NCI-H510A treated with DMSO at 0.1 percent for 48 hours (cell line): Measurements from ENCODE around the gene ADAM33.

Experiments used
- DNase-seq: peaks from one replicate; lab custom pipeline; 2025; lab: John Stamatoyannopoulos, UW

Gene ADAM33, protein sequence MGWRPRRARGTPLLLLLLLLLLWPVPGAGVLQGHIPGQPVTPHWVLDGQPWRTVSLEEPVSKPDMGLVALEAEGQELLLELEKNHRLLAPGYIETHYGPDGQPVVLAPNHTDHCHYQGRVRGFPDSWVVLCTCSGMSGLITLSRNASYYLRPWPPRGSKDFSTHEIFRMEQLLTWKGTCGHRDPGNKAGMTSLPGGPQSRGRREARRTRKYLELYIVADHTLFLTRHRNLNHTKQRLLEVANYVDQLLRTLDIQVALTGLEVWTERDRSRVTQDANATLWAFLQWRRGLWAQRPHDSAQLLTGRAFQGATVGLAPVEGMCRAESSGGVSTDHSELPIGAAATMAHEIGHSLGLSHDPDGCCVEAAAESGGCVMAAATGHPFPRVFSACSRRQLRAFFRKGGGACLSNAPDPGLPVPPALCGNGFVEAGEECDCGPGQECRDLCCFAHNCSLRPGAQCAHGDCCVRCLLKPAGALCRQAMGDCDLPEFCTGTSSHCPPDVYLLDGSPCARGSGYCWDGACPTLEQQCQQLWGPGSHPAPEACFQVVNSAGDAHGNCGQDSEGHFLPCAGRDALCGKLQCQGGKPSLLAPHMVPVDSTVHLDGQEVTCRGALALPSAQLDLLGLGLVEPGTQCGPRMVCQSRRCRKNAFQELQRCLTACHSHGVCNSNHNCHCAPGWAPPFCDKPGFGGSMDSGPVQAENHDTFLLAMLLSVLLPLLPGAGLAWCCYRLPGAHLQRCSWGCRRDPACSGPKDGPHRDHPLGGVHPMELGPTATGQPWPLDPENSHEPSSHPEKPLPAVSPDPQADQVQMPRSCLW

GRCh38 chr20:3681931-3682781 lies at the start of gene ADAM33:
ADAM33 (minus strand) TSS chr20:3682010; CDS start chr20:3682004, 6 bp downstream.
- no peak for DNase-seq

DNA sequence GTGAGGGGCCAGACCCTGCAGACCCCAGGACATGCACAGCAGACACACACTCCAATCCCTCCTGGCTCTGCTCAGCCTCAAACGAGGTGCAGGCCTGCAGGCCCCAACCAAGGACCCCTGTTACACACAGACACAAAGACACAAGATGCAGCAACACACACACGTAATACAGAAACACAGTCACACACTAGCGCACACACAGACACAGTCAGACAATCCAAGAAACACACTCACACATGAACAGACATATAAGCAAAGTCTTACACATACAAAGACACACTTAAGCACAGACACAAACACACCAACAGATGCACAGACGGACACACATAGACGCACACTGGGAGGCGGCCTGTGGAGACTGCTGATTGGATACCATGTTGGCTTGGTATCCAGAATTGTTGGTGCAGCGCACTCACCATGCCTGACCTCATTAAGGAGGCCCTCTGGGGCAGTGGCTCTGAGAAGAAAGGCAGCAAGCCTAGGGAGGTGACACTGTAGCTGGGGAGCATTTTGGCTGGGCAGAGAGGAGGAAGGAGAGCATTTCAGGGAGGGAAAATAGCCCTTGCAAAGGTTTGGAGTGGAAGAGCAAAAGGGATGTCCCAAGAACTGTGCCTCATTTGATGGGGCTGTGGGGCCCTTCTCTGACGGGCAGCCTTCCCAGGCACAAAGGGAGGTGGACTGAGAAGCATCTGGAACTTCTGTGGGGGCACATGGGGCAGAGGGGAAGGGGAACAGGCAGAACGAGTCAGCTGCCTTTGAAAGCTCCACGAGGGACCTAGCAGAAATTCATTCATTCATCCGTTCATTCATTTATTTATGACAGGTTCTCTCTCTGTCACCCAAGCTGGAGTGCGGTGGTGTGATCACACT lies 49.2 kb upstream of the ADAM33 start:
- DNase-seq = no peak

- no peak for DNase-seq
Observed at GRCh38 chr20:3729811-3730540, 48.2 kb upstream of the ADAM33 start.

- DNase-seq = no peak
Observed at GRCh38 chr20:3729378-3729777, 47.6 kb upstream of the ADAM33 start.

DNA sequence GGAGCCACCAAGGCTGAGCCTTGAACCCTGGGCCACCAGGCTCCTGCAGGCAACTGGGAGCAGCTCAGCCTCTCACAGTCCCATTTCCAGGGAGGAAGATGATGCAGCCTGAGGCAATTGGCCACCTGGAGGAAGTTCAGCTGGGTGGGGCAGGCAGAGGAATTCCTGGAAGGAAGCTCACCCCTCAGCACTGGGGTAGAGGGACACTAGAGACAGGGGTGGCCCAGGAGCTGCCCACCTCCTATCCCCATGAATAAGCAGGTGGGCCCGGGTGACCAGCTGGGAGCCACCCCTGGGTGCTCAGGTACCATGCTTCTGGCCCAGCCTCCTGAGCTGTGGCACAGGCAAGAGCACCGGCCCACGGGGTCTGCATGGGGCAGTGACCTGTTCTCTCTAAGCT lies 47.1 kb upstream of the ADAM33 start:
- no peak for DNase-seq

DNA sequence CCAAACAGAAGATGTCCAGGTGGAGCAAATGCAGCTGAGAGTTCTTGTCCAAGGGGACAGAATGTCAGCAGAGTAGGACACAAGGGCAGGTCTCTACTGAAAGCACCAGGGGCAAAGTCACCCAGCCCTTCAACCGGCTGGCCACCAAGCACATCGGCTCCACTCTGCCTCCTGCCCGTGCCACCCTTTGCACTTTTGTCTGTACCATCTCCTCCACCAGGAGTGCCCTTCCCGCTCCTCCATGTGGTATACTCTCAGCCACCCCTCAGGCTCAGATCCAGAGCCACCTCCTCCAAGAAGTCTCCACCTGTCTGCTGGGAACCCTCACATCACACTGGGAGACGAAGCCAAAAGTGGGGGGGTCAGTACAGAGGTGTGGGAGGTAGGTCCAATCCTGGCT lies 46.5 kb upstream of the ADAM33 start:
- DNase-seq = no peak

GRCh38 chr20:3727401-3728021 lies 45.7 kb upstream of the ADAM33 start:
- DNase-seq = no peak

- DNase-seq = no peak
Observed at GRCh38 chr20:3724356-3724755, 42.5 kb upstream of the ADAM33 start.

GRCh38 chr20:3723284-3723683 lies 41.5 kb upstream of the ADAM33 start:
- no peak for DNase-seq

GRCh38 chr20:3721912-3722311 lies 40.1 kb upstream of the ADAM33 start:
- DNase-seq = no peak

DNA sequence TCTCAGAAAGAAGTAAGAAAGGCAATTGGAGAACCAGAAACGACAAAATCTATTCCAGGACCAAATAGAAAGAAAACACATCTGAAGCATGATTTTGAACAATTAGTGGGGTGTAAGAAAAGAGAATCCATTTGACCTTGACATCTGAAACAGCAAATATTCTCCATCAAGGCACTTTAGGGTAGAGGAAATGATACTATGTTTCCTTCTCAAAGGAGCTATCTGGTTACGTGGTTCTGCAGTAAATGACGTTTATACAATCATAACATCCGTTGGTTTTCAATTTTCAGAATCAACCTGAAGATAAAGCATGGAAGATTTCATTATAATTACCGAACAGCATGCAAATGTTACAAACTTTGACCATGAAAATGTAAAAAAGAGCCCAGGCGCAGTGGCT lies 38.8 kb upstream of the ADAM33 start:
- DNase-seq = no peak

DNA sequence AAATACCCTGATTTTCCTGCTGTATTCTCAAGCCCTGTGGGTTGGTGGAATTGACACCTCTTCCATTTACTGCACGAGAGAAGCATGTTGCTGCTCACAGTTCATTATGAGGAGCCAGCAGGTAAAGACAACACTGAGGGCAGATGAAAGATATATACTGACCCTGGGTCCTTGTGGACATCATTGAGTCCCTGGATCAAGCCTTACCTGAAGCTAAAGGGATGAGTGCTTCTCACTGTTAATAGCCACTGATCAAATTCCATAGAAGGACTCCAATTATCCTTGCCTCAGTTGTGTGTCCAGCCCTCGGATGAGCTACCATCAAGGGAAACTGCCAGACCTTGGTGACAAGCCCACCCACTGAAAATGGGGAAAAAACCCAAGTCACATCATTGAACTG lies 38.3 kb upstream of the ADAM33 start:
- DNase-seq = no peak

DNA sequence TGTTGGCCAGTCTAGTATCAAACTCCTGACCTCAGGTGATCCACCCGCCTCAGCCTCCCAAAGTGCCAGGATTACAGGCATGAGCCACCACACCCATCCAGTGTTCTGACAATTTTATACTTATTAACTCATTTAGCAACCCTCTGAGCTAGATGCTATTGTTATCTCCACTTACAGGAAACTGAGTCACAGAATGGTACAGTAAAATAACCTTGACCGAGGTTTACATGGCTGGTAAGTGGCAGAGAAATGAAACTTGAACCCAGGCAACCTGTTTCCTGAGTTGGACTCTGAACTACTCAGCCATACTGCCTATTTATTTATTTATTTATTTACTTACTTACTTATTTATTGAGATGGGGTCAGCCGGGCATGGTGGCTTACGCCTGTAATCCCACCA lies 37.2 kb upstream of the ADAM33 start:
- DNase-seq = no peak

GRCh38 chr20:3716195-3716834 lies 34.5 kb upstream of the ADAM33 start:
- peak; percentile 46 for DNase-seq

DNA sequence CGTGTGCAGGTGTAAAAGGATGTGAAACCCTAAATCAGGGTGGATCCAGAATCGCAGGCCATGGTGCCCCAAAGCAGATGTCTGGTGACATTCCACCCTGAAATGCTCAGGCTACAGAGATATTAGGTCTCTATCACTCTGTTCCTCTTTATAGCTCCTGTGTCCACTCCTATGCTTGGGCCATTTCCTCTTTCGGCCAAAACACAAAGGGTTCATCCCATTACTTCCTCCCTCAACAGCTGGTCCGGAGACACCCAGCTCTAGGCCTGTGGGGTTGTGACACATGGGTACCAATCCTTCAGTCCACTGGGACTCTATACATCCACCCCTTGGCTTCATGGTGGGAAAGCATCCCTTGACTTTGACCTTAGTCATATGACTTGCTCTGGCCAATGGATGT lies 32.3 kb upstream of the ADAM33 start:
- no peak for DNase-seq

- no peak for DNase-seq
Observed at GRCh38 chr20:3712279-3712873, 30.6 kb upstream of the ADAM33 start, which contains the start of gene SIGLEC1. SIGLEC1 (minus strand) TSS chr20:3712600; CDS start chr20:3707128, 5,472 bp downstream.

DNA sequence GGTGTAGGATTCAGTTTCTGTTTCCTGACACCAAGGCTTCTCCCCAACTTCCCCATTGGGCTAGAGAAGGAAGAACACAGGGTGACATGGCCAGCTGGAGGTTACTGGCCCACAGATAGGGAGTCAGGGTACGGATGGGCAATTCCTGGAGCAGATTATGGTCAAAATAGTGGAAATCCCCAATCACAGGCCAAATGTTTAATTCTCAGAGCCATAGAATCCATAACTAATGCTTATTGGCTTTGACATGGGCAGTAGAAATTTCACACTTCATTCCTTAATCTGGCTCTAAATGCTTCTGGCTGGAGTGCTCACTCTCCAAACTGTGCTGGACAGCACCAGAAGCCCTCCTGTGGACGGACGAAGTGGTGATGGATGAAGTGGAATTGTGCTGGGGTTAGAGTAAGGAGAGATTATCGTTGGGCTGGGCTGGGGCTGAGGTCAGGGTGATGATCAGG lies 29.7 kb upstream of the ADAM33 start:
- no peak for DNase-seq

- peak; percentile 62 for DNase-seq
Observed at GRCh38 chr20:3710703-3711483, 29.1 kb upstream of the ADAM33 start.
